ENCODE data around the gene PITPNB. TPM values are rescaled to one million over a fixed set of nuclear protein-coding genes. Genes with fewer than 3 reads are reported as not detected.
A peak's percentile ranks its signal among the peaks of the same experiment; 100 is the strongest.

The PITPNB gene
- total RNA-seq, 1 donor from 2014 or later, result 58.6 TPM

DNA sequence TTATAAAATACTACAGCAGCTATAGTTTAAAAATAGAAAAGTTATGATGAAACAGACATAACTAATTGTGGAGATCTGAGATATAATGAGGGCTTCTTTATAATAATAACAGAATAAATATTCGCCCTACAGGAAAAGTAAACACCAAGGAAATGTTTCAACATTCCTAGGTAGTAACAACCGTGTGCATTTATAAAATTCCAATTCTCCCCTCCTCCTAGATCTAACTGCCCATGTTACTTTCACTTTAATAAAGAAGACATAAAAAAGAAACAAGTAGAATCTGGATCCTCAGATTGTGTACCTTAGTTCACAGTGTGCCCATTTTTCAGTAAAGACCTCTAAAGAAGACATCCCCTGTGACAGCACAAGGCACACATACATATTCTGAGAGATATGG, 59.7 kb downstream of the PITPNB start:
- peak overlapping the region; percentile 51 for H3K27ac ChIP-seq
- no peak overlapping the region for H3K4me3 ChIP-seq
- H3K27me3 ChIP-seq (ENCODE audit: low read depth), result no peaks in the 10 kb centered on the region
- DNase-seq (no peak), ATAC-seq (peak in 1 of 2 donors; percentile 63)
- H3K9me3 ChIP-seq, result no peaks in the 10 kb centered on the region
- H3K36me3 ChIP-seq, result peaks cover 58% of the 10 kb centered on the region
- intact Hi-C loops (cut with DNase I), result no loop called here
- peaks cover 29% of the 10 kb centered on the region for H3K4me1 ChIP-seq
- TF ChIP-seq, protein P1, sequence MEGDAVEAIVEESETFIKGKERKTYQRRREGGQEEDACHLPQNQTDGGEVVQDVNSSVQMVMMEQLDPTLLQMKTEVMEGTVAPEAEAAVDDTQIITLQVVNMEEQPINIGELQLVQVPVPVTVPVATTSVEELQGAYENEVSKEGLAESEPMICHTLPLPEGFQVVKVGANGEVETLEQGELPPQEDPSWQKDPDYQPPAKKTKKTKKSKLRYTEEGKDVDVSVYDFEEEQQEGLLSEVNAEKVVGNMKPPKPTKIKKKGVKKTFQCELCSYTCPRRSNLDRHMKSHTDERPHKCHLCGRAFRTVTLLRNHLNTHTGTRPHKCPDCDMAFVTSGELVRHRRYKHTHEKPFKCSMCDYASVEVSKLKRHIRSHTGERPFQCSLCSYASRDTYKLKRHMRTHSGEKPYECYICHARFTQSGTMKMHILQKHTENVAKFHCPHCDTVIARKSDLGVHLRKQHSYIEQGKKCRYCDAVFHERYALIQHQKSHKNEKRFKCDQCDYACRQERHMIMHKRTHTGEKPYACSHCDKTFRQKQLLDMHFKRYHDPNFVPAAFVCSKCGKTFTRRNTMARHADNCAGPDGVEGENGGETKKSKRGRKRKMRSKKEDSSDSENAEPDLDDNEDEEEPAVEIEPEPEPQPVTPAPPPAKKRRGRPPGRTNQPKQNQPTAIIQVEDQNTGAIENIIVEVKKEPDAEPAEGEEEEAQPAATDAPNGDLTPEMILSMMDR (IDR thresholded peaks at IDR 0.05), result no peak

DNA sequence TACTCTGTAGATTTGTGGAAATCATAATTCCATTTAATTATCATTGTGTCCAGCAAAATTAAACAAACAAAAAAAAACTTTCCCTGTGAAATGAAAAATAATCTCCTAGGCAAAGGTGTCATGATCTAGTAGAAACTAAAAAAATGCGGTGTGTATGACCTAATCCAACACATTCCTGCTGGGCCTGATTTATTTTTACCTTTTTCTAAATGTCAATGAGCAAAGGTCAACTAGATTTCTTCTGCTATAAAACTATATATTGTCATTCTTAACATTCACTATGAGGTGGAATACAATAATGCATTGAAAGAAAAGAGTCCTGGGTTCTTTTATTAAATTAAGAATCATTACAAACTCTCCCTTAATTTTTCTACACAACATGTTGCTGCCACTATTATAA, 60.4 kb downstream of the PITPNB start:
- H3K36me3 ChIP-seq, result peaks cover 64% of the 10 kb centered on the region
- intact Hi-C loops (cut with DNase I), result no loop called here
- ATAC-seq, result no peak
- no peak overlapping the region for H3K27ac ChIP-seq
- no peaks in the 10 kb centered on the region for H3K27me3 ChIP-seq (ENCODE audit: low read depth)
- TF ChIP-seq, protein P1 (IDR thresholded peaks at IDR 0.05), result no peak
- no peaks in the 10 kb centered on the region for H3K9me3 ChIP-seq
- H3K4me3 ChIP-seq, result no peak overlapping the region
- H3K4me1 ChIP-seq, result peaks cover 31% of the 10 kb centered on the region
- DNase-seq, result no peak

DNA sequence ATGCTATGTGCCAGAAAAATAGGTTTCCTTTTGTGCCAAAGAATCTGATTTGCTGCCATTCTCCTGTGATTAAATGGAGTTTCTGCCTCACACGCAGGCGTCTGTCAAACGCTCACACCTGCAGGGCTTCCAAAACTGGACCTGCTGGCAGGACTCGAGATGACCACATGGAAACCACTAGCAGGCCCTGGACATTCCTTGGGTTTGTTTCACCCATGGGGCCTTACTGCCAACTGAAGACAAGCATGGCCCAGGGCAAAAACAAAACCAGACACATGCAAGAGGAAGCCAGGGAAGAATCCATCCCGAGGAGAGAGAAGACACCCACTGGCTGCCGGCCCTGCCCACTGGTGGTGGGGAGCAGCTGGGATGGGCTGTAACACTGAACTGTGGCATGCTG, 61.6 kb downstream of the PITPNB start:
- peaks cover 75% of the 10 kb centered on the region for H3K36me3 ChIP-seq
- peaks cover 25% of the 10 kb centered on the region for H3K4me1 ChIP-seq
- H3K4me3 ChIP-seq, result no peak overlapping the region
- intact Hi-C loops (cut with DNase I), result no loop called here
- ATAC-seq, result no peak
- H3K27ac ChIP-seq, result no peak overlapping the region
- no peaks in the 10 kb centered on the region for H3K27me3 ChIP-seq (ENCODE audit: low read depth)
- TF ChIP-seq, protein P1 (IDR thresholded peaks at IDR 0.05), result no peak
- no peak for DNase-seq
- H3K9me3 ChIP-seq, result no peaks in the 10 kb centered on the region

DNA sequence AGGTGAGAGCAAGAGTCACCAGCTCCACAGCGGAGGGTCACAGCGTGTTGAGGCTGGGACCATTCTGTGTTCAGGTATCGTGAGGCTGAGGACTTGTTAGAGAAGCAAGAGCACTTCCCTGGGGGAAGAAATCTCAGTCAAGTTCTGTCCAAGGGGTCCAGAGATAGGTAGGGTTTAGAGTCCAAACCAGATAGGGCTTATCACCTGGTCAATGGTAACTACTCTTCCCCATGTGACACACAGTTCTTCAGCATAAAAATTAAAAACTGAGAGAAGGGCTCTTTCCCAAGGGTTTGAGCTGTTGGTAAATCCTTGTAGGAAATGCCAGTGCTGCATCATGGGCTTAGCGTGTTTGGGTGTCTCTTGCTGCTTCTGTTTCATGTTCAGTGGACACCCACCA, 62.7 kb downstream of the PITPNB start:
- TF ChIP-seq, protein P1 (IDR thresholded peaks at IDR 0.05), result no peak
- intact Hi-C loops (cut with DNase I), result no loop called here
- Histone ChIP-seq H3K36me3 (peaks cover 83% of the 10 kb centered on the region), H3K27me3 (ENCODE audit: low read depth) (no peaks in the 10 kb centered on the region), H3K4me3 (no peak overlapping the region), H3K9me3 (no peaks in the 10 kb centered on the region), H3K4me1 (peaks cover 24% of the 10 kb centered on the region), H3K27ac (no peak overlapping the region)
- DNase-seq (no peak), ATAC-seq (no peak)

DNA sequence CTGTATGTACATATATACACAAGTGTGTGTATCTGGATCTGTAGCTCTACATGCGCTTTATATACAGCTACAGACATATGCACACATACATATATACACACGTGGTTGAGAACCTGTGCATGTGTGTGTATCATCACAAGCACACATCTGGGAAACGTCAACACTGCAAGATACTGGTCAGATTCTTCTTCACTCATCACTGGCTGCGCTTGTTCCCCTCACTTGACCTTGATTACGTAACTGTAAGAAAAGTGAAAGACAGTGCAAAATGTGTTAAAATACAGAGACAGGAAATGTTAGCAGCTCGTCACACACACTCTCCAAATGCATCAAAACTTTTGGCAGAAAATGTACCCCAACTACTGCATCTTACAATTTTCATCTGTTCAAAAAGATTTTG, 65.6 kb downstream of the PITPNB start:
- no peak overlapping the region for H3K4me3 ChIP-seq
- TF ChIP-seq, protein P1 (IDR thresholded peaks at IDR 0.05), result no peak

More for the DNA sequence above, 65.6 kb downstream of the PITPNB start:
- no peak for DNase-seq
- intact Hi-C loops (cut with DNase I), result no loop called here
- peaks cover 30% of the 10 kb centered on the region for H3K4me1 ChIP-seq
- peaks cover 76% of the 10 kb centered on the region for H3K36me3 ChIP-seq
- ATAC-seq, result peak; percentile 23 to 29
- H3K27ac ChIP-seq, result no peak overlapping the region
- H3K9me3 ChIP-seq, result no peaks in the 10 kb centered on the region
- no peaks in the 10 kb centered on the region for H3K27me3 ChIP-seq (ENCODE audit: low read depth)
